Non-pigmented ciliary epithelial cell (primary cell): Measurements from ENCODE around the gene C1orf50.
"Not testable (repeated sequence)": the region's sequence is repeated elsewhere in the genome, so short reads cannot be mapped to it uniquely, and the experiment has no call there.

ENCODE experiments used
- DNase-seq: peaks from one replicate; pipeline ENCODE4 v3.0.0-alpha.2; 2010; ENCODE audit warnings: low read depth

Gene C1orf50

DNA sequence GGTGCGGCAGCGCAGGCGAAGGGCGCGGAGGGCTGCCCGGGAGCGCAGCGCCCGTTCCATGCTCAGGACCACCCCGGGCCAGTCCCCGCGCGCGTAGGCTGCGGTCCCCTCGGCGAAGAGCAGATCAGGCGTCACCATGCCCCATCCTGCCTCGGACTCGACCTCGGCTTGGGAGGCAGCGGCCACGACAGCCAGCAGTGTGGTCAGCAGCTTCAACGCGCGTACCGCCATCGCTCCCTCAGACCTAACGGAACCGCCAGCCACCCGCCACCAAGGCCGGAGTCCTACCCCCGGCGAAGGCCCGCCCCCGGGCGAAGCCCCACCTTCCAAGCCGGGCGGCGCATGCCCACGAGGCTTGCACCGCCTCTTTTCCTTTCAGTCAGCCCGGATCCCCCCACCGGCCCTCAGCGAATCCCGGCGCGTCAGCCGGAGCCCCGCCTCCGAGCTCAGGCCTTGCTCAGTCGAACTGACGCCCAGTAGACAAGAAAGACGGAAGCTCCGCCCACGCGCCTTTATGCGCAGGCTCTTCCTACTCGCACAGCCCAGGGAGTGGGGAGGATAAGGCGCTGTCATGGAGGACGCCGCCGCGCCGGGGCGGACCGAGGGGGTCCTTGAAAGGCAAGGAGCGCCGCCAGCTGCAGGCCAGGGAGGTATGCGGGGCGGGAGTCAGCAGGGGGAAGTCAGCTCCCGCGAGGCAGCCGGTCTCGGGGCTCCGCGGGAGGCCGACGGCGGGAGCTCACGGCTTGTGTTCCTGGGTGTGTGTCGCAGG is at the start of gene C1orf50, which contains the start of gene P3H1:
C1orf50 (plus strand) TSS at position 509 of the 769 bp plus-strand sequence; CDS start at position 572, 63 bp downstream.
P3H1 (minus strand) TSS at position 288 of the 769 bp plus-strand sequence; CDS start at position 231, 57 bp downstream.
- DNase-seq: peak; percentile 93

DNA sequence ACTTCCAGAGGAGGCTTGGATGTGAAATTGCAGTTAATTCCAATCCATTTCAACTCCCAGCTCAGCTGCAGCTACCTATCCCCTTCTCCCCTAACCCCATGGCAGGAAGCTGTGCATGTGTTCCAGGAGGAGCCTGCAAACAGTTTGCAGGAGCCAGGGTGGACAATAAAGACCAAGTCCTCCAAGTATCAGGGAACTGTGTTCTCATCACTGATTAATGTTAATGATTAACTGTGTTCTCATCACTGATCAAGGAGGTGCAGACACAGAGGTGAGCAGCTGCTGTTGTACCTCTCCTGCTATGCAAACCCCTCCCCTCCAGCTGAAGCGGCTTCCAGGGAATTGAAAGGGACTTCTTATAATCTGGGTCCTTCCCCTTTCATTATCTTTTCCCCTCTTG is 46.2 kb upstream of the C1orf50 start:
- DNase-seq: no peak

DNA sequence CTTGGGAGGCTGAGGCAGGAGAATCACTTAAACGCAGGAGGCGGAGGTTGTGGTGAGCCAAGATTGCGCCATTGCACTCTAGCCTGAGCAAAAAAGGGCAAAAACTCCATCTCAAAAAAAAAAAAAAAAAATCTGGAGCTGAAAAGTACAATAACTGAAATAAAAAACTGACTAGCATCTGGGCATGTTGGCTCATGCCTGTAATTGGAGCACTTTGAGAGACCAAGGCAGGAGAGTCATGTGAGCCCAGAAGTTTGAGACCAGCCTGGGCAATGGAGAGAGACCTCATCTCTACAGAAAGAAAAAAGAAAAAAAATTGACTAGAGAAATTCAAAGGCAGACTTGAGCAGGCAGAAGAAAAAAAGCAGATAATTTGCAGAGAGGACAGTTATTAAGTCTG is 45.1 kb upstream of the C1orf50 start:
- no peak for DNase-seq

DNA sequence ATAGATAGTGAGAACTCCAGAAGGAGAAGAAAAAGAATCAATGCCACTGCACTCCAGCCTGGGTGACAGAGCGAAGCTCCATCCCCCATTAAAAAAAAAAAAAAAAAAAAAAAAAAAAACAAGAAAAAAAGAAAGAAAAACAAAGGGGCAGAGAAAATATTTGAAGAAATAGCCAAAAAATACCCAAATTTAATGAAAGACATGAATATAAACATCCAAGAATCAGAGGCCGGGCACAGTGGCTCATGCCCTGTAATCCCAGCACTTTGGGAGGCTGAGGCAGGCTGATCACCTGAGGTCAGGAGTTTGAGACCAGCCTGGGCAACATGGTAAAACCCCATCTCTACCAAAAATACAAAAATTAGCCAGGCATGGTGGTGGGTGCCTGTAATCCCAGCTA is 44.6 kb upstream of the C1orf50 start:
- not testable (repeated sequence) for DNase-seq

DNA sequence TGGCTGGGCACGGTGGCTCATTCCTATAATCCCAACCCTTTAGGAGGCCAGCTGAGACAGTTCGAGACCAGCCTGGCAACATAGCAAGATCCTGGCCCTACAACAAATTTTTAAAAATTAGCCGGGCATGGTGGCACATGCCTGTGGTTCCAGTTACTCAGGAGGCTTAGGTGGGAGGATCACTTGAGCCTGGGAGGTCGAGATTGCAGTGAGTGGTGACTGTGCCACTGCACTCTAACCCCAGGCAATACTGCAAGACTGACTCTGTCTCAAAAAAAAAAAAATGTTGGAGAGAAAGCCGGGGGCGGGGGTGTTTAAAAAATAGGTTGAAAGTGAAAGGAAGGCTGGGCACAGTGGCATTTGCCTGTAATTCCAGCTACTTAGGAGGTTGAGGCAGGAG is 43.5 kb upstream of the C1orf50 start:
- DNase-seq: no peak

DNA sequence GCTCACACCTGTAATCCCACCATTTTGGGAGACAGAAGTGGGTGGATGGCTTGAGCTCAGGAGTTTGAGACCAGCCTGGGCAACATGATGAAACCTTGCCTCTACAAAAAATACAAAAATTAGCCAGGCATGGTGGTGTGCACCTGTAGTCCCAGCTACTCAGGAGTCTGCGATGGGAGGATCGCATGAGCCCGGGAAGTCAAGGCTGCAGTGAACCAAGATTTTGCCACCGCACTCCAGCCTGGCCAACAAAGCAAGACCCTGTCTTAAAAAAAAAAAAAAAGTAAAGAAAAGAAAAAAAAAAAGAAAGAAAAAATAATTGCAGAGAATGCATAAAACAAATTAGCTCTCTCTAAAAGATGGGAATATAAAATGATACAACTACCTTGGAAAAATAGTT is 41.2 kb upstream of the C1orf50 start:
- DNase-seq: not testable (repeated sequence)

DNA sequence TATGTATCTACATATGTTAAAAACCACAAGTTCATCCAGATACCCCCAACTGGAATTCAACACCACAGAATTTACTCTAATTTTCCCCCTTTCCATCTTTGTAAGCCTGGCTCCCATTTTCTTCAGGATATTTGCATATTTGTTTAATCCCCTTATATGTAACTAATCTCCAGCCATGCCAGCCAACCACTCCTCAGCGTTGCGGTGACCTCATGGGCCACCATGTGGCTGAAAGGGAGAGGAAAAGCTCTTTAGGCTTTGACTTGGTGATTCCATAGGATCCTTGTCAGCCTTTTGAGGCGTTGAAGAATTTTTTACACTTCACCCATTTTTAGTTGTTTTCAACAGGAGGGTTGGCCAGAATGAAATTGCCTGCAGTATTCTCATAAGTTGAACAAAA is 37.0 kb upstream of the C1orf50 start:
- no peak for DNase-seq

DNA sequence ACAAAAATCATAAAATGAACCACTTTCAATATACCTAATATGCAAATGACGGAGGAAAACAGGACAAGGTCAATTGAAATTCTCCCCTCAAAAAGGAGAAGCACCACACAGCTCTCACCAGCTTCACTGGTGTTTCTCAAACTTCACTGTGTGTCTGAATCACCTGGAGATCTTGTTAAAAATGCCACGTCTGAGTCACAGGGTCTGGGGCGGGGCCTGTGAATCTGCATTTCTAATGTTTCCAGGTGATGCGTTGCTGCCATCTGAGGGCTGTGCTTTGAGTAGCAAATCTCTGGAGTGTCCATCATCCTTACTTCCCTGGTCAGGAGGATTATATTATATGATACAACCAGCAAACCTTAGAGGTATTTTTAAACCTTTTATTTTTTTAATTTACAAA is 36.1 kb upstream of the C1orf50 start:
- DNase-seq: no peak

DNA sequence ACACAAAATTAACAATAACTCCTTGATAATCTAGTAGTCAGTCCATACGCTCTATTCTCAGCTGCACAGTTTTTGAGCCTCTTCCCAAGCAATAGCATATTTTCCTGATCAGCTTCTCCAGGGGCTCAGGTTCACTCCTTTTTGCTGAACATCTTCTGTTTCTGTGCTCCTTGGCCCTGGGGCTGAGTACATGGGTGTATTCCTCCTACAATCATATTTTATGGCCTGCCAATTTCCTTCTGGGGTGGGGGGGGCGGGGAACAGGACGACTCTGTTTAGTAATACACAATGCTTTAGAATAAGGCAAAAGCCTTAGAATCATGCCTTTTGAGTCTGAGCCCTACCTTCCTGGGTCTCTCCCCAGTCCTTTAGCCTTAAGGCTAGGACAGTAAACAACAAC is 35.5 kb upstream of the C1orf50 start:
- DNase-seq: no peak

DNA sequence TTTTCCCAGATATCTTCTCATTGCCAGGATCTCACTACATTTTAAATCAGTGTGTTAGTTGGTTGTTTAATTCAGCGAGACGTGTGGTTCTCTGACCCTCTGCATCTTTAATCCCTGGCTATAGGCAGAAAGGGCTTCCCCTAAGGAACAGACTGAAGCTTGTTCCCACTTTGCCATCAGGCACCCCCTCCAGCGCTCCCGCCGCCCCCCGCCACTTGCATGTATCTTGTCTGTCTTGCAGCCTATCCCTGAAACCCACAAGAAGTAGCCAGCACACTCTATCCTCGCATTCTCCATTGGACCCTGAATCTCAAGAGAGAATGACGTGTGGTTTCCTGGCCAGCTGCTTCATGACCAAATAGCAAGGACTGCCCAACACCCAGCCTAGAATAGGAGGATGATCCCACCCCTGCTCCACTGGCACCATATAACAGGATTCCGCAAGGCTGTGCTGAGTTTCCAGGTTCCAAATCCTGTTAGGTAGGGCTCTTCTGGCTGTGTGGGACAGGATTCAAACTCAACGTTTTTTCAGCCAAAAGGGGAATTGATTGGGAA is 34.8 kb upstream of the C1orf50 start:
- no peak for DNase-seq

DNA sequence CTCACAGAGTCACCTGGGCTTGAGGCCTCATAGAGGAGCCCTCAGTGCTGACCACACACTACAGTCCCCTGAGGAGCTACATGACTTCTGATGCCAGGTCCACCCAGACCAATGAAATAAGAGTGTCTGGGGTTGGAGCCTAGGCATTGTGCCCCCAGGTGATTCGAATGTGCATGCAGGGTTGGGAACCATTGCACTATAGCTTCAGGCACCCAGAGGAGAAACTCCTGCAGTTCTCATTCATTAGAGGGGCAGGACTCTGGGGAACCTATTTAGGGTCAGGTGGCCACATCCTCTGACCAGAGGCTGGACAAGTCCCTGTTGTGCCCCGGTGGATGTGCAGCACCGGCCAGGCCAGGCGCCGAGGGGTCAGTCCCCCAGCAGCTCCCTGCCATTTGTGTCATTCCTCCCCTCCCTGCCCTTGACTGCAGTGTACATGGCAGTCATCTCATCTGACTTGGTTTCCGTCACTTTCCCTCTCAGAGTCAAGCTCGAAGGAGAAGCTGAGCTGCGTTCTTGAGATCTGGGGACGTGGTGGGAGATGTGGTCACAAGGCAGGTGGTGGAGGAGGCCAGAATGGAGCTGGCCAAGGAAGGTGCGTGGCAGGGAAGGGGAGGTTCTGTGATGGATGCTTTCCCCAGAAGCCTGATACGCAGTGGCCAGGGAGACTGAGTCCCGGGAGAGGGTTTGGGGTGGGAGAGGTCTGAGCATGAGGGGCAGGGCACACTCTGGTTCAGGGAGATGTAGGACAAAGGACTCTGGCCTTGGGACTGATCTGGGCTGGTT is 33.4 kb upstream of the C1orf50 start:
- DNase-seq: no peak

DNA sequence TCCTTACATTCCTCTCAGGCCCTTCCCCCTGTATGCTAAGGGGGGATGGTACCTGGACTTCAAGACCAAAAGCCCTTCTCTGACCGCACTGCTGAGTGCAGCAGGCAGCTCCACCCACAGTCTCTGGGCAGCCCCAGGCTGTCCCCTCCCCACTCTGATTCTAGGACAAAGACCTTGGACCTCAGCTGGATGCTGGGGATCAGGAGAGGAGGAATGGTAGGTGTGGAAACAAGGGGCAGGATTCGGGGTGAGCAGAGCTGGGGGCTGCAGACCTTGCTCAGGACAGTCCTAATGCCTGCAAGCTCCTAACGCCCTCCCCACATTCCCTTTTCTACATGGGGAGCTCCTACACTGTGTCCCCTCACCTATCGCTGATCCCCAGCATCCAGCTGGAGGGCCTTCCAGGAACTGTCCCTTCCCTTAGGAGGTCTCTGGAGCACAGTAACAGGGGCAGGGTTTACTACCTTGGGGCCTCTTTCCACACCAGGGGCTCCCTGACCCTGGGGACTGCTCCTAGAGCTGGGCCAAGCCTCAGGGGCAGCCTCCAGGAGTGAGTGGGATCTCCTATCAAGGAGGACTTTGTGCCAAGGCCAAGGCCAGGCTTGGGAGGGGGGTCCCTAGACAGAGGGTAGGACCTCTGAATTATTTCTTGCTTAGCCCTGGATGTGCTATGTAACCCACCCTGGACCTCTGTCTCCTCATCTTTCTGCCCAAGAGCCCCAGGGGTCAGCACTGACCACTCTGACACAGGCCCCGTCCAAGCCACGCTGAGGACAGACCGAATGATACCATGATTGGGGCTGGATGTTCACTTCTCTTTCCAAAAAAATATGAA is 32.6 kb upstream of the C1orf50 start:
- DNase-seq: no peak

DNA sequence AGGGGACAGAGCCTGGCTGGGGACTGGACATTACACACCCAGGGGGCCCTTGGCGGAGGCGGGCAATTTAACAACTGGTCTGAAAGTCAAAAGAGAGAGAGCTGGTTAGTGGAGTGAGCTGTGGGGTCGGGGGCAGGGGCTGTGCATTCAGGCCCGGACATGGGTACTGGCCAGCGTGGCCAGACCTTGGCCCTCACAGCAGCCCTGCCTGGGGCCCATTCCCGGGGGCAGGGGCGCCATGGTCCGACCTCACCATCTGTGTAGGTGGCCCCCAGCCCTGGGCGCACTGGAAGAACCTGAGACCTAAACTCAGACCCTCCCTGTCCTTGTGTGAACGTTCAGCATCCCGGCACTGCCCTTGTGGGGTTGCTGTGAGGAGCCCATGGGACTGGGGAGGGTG is 32.0 kb upstream of the C1orf50 start:
- no peak for DNase-seq

DNA sequence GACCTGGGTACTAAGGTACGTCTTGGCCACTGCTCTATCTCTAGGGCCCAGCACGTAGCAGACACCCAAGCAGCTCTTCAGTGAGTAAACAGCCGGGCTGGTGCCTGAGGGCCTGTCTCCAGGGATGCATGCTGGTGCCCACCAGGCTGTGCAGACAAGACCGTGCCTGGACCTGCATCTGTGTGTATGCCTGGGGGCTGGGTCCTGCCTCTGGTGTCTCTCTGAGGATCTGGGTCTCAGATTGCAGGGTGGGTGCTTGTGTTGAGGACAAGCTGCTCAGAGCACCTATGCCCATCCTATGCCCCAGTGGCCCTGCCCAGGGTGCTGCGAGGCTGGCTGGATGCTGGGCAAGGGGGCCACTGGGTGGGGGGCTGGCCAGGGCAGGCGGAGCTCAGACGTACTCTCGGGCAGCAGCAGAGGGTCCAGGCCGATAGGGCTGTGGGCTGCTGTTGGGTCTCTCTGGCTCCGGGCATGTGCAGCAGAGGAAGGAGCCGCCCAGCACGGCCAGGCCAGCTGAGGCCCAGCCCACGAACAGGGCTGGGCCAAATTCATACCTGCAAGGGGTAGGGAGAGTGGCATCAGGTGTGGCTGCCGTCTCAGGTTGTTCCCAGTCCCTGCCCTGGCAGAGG is 31.5 kb upstream of the C1orf50 start:
- DNase-seq: no peak

DNA sequence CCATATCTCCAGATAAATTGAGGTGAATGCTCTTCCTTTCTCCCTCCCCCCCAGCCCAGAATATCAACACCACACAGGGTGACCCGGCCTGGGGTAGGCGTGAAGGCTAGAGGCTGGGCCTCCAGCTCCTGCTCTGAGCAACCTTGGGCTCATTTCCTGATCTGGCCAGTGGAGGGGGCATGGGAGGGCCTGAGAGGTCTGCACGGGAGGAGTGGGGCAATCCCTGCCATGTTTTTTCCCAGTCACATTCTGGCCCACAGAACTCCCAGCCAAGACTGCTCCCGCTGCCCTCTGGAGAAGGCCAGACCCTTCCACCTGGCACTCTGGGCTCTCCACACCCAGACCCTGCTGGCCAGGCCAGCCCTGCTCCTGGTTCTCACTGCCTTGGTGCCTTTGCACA is 30.9 kb upstream of the C1orf50 start:
- no peak for DNase-seq

DNA sequence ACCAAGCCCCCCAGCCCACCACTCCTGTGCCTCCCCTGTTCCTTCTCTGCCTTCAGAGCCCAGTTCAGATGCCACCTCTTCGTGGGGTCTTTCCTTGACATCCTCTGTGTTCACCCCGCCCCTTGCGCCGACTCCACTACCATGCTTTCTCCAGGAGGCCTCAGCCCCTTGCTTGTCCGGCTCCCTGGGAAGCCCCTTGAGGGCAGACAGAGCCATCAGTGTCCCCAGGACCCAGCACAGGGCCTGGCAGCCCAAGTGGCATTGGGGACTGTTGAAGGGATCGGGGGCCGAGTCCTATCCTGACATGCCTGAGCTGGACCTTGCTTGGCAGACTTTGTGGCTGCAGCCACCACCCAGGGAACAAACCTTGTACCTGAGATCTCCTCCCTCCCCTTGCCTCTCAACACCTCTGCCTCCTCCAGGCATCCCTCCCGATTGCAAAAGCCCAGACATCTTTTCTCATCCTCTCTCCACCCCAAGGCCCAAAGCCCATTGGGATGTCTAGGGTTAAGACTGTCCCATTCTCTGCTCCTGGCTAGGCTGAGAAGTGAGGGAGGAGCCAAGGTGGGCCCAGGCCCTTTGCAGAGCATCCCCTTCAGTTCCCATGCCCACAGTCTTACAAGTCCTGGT is 30.4 kb upstream of the C1orf50 start:
- no peak for DNase-seq

DNA sequence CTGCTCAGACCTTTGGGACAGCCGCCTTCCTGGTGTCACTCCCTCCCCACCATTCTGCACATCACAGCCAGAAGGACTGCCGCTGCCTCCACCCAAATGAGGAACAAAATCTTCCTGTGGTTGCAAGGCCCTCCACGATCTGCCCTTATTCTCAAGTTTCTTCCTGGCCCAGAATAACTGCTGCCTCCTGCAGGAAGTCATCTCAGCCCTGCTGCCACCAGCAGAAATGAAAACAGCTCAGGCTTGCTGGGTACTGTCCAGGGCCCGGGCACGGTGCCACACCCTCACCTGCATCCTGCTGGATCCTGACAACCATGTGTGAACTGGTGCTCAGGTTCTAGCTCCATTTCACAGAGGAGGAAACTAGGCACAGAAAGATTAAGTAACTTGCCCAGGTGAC is 29.8 kb upstream of the C1orf50 start:
- no peak for DNase-seq

DNA sequence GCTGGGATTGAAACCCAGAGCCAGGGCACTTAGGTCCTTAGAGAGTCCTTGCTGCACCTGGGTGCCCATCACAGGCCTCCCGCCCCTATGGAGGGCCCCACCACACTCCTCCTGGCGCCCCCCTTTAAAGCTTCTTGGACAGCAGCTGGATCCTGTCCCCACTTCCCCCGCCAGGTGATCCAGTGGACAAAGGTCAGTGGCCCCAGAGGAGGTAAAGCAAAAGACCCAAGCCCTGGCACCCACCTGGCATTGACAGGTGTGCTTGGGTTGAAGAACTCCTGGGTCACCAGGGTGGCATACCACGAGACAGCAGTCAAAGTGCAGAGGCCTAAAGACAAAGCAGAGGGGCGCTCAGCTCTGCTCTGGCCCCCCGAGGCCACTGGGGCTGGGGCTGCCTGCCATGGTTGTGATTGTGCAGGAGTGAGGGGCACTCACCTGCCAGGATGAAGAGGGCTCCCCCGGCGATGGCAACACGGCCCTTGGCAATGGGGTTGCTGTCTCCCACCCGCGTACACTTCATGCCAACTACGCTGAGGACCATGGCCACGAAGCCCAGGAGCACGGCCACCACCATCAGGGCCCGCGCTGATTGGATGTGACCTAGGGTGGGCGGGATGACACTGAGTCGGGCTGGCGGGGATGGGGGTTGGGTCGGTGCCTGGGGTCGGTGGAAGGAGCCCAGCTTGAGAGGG is 28.9 kb upstream of the C1orf50 start:
- no peak for DNase-seq

DNA sequence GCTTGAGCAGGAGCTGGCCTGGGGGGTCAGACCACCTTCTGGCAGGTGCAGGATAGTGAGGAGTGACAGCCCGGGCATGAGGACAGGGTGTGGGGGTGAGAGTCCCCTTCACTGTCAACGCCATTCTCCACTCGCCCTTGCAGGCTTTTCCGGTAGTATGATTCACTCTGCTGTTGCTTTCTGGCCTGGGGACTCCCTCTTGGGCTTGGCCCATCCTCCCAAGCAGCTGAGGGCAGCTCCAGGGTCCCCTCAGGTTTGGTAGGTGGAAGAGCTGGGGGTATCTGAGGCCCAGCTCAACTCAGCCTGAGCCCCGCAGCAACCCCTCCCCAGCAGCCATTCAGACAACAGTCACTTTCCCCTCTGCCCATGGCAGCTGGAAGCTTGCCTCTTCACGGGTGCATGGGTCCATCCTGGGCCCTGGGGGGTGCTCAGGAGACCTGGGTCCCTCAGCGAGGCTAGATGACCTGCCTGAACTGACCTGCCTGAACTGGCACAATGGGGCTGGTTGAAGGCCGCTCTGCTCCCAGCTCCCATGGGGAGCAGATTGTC is 28.3 kb upstream of the C1orf50 start:
- DNase-seq: no peak
